22Rv1 (cell line): ENCODE data around the gene CPLX1.

ENCODE experiments used
- CTCF ChIP-seq: fragments of 450-650 bp; IDR thresholded peaks from 2 replicates; pipeline ENCODE4 v1.5.1; 2017; ENCODE audit warnings: mild to moderate bottlenecking
- ZFX ChIP-seq: fragments of 450-650 bp; IDR thresholded peaks from 2 replicates; pipeline ENCODE4 v1.6.1; 2017; ENCODE audit warnings: antibody characterized with exemption, borderline replicate concordance

GRCh38 chr4:804804-805203, 21.1 kb downstream of the CPLX1 start:
- TF ChIP-seq CTCF (no peak), ZFX (no peak)
